Endodermal cell (in vitro differentiated cells): Measurements from ENCODE around the gene PICALM. TPM values are rescaled to one million over a fixed set of nuclear protein-coding genes. Genes with fewer than 3 reads are reported as not detected.
"Not testable (repeated sequence)": the region's sequence is repeated elsewhere in the genome, so short reads cannot be mapped to it uniquely, and the experiment has no call there.

ENCODE experiments used
- DNase-seq: peaks from one replicate; pipeline ENCODE4 v3.0.0-alpha.2; 2017
- H3K27ac ChIP-seq: 2 replicates; pipeline ENCODE4 v1.5.1; 2013; ENCODE audit warnings: mild to moderate bottlenecking, low read depth, low read length, moderate library complexity
- H3K27me3 ChIP-seq: 2 replicates; pipeline ENCODE4 v1.6.1; 2013; ENCODE audit warnings: mild to moderate bottlenecking, low read length, moderate library complexity; ENCODE audit not compliant: insufficient read depth, control insufficient read depth, poor library complexity, severe bottlenecking
- H3K36me3 ChIP-seq: 2 replicates; pipeline ENCODE4 v1.7.0; 2013; ENCODE audit warnings: mild to moderate bottlenecking, low read length, moderate library complexity; ENCODE audit not compliant: control insufficient read depth, insufficient read depth
- H3K4me1 ChIP-seq: one replicate; pipeline ENCODE4 v1.7.0; 2013; ENCODE audit warnings: low read length; ENCODE audit not compliant: control insufficient read depth, insufficient read depth
- H3K4me3 ChIP-seq: 2 replicates; pipeline ENCODE4 v1.5.1; 2013; ENCODE audit warnings: mild to moderate bottlenecking, low read length, moderate library complexity
- H3K9ac ChIP-seq: 2 replicates; pipeline ENCODE4 v1.6.1; 2013; ENCODE audit warnings: mild to moderate bottlenecking, low read length, moderate library complexity; ENCODE audit not compliant: poor library complexity, severe bottlenecking; ENCODE audit errors: extremely low read depth
- H3K9me3 ChIP-seq: 2 replicates; pipeline ENCODE4 v1.6.1; 2013; ENCODE audit warnings: mild to moderate bottlenecking, low read length, moderate library complexity; ENCODE audit not compliant: control insufficient read depth
- H3K27ac Mint-ChIP-seq: 2 replicates; pipeline ENCODE4 v1.8.0; 2020; ENCODE audit warnings: mixed read lengths
- H3K27me3 Mint-ChIP-seq: 2 replicates; pipeline ENCODE4 v1.8.0; 2021; ENCODE audit warnings: mild to moderate bottlenecking, mixed read lengths; ENCODE audit not compliant: insufficient read depth
- H3K36me3 Mint-ChIP-seq: 2 replicates; pipeline ENCODE4 v1.8.0; 2020; ENCODE audit warnings: low read depth, mixed read lengths
- H3K4me1 Mint-ChIP-seq: 2 replicates; pipeline ENCODE4 v1.8.0; 2020; ENCODE audit warnings: mixed read lengths
- H3K4me3 Mint-ChIP-seq: 2 replicates; pipeline ENCODE4 v1.8.0; 2020; ENCODE audit warnings: mild to moderate bottlenecking, moderate library complexity, mixed read lengths
- H3K9me3 Mint-ChIP-seq: 2 replicates; pipeline ENCODE4 v1.8.0; 2020; ENCODE audit warnings: mild to moderate bottlenecking, mixed read lengths
- CTCF ChIP-seq: fragments of 200-600 bp; sonication (generic); conservative IDR thresholded peaks from 2 replicates; pipeline ENCODE4 v1.5.0; 2021; ENCODE audit warnings: antibody characterized with exemption, mild to moderate bottlenecking
- WGBS, 2 experiments: methylation state at CpG; one replicate each; pipeline versions ENCODE4 v1.1.5 to v1.1.7; 2013; ENCODE audit warnings: missing lambda C conversion rate in 2 of 2, mixed read lengths in 1 of 2; ENCODE audit not compliant: insufficient coverage in 1 of 2, insufficient read length in 1 of 2; 5-methylcytosine and 5-hydroxymethylcytosine counted together
- total RNA-seq, 2 donors: library from RNA; stranded (reverse); fragmentation: NEBNext Ultra II Directional in 1 of 2; extraction: Animal tissue kit (Norgen Biotek cat#: 25700) in 1 of 2; gene quantifications; 2 replicates in 1 of 2; 3 replicates in 1 of 2; pipeline ENCODE4 v1.2.1, GENCODE V29; 2021

Gene PICALM
- total RNA-seq, 2 donors from 2014 or later: 120 to 129 TPM

GRCh38 chr11:85955531-85955930 is 113.4 kb downstream of the PICALM start:
- Histone ChIP-seq H3K36me3 (peaks cover 72% of the 10 kb centered on the region), H3K4me3 (no peak overlapping the region), H3K27ac (peak overlapping the region; percentile 25), H3K27me3 (no peaks in the 10 kb centered on the region), H3K4me1 (no peaks in the 10 kb centered on the region), H3K9ac (no peak overlapping the region), H3K9me3 (peaks cover 14% of the 10 kb centered on the region)
- Mint-ChIP-seq H3K9me3 (peaks cover 3% of the 10 kb centered on the region), H3K27ac (peak overlapping the region; percentile 15), H3K36me3 (peaks cover 58% of the 10 kb centered on the region), H3K27me3 (no peaks in the 10 kb centered on the region), H3K4me1 (peaks cover 4% of the 10 kb centered on the region), H3K4me3 (no peak overlapping the region)
- no peak for TF ChIP-seq CTCF
- WGBS, 2 experiments: 78 to 91% methylated on average over 1 of the region's 1 CpG
- DNase-seq: no peak

GRCh38 chr11:85953491-85954143 is 115.3 kb downstream of the PICALM start:
- Mint-ChIP-seq H3K4me1 (peaks cover 1% of the 10 kb centered on the region), H3K4me3 (no peak overlapping the region), H3K27ac (no peak overlapping the region), H3K9me3 (peaks cover 3% of the 10 kb centered on the region), H3K27me3 (no peaks in the 10 kb centered on the region), H3K36me3 (peaks cover 43% of the 10 kb centered on the region)
- no peaks in the 10 kb centered on the region for H3K4me1 ChIP-seq
- no peak overlapping the region for H3K9ac ChIP-seq
- 88 to 93% methylated on average over 1 of the region's 2 CpGs for WGBS, 2 experiments
- no peak for TF ChIP-seq CTCF
- H3K36me3 ChIP-seq: peaks cover 56% of the 10 kb centered on the region
- peaks cover 14% of the 10 kb centered on the region for H3K9me3 ChIP-seq
- no peak overlapping the region for H3K27ac ChIP-seq
- no peaks in the 10 kb centered on the region for H3K27me3 ChIP-seq
- DNase-seq: no peak
- H3K4me3 ChIP-seq: no peak overlapping the region

- WGBS, 2 experiments: 89 to 95% methylated on average over 3 to 5 of the region's 7 CpGs
- Histone ChIP-seq H3K36me3 (peaks cover 40% of the 10 kb centered on the region), H3K9me3 (peaks cover 14% of the 10 kb centered on the region)
- H3K27me3 ChIP-seq, H3K9me3 Mint-ChIP-seq, H3K4me3 ChIP-seq, H3K4me1 ChIP-seq, DNase-seq, H3K9ac ChIP-seq, H3K27ac Mint-ChIP-seq, H3K27me3 Mint-ChIP-seq, H3K27ac ChIP-seq, H3K4me3 Mint-ChIP-seq, H3K4me1 Mint-ChIP-seq: not testable (repeated sequence)
- H3K36me3 Mint-ChIP-seq: peaks cover 30% of the 10 kb centered on the region
Observed at GRCh38 chr11:85952108-85952485, 116.8 kb downstream of the PICALM start.
